DOHH2 (cell line): ENCODE results near the gene CACNA1D.

ENCODE experiments used
- EZH2phosphoT487 ChIP-seq: fragments of 200-600 bp; sonication (generic); IDR thresholded peaks from 2 replicates; pipeline ENCODE4 v1.6.1; 2017; ENCODE audit warnings: borderline replicate concordance, mild to moderate bottlenecking, antibody characterized with exemption, low read length, moderate library complexity, mixed read lengths
- TF ChIP-seq, protein P1 (sequence below): fragments of 200-600 bp; sonication (generic); IDR thresholded peaks from one replicate; pipeline ENCODE4 v1.5.1; 2014; ENCODE audit warnings: antibody characterized with exemption, mild to moderate bottlenecking, low read depth, low read length; ENCODE audit not compliant: poor library complexity, severe bottlenecking

DNA sequence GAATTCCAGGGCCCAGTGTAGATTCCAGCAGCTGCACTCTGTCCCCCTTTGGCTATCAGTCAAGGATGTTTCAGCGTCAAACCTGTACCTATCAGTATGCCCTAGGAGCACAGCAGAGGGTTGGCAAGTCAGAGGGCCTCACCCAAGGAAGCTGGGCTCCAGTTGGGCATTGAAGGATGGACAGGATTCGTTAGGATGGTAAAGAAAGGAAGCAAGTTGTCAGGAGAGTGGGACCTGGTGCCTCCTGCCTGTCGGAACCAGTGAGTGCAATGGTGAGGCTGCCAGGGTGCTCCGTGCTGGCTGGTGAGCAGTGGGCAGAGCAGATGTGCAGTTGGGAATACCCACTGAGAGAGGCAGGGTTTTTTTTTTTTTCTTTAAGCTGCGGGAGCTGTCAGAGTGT is 194.6 kb downstream of the CACNA1D start:
- TF ChIP-seq, protein P1, sequence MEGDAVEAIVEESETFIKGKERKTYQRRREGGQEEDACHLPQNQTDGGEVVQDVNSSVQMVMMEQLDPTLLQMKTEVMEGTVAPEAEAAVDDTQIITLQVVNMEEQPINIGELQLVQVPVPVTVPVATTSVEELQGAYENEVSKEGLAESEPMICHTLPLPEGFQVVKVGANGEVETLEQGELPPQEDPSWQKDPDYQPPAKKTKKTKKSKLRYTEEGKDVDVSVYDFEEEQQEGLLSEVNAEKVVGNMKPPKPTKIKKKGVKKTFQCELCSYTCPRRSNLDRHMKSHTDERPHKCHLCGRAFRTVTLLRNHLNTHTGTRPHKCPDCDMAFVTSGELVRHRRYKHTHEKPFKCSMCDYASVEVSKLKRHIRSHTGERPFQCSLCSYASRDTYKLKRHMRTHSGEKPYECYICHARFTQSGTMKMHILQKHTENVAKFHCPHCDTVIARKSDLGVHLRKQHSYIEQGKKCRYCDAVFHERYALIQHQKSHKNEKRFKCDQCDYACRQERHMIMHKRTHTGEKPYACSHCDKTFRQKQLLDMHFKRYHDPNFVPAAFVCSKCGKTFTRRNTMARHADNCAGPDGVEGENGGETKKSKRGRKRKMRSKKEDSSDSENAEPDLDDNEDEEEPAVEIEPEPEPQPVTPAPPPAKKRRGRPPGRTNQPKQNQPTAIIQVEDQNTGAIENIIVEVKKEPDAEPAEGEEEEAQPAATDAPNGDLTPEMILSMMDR: no peak
- no peak for TF ChIP-seq EZH2phosphoT487
